Erythroblast (primary cell): Measurements from ENCODE around the gene EGFR.

Experiments
- DNase-seq, 2 experiments: peaks; one replicate each; lab custom pipeline; 2025; lab: John Stamatoyannopoulos, UW
- GATA1 ChIP-seq: IDR thresholded peaks from 2 replicates; pipeline ENCODE4 v1.6.1; 2011; ENCODE audit warnings: low read depth, mild to moderate bottlenecking, control low read depth, low read length, moderate library complexity
- POLR2A ChIP-seq: IDR thresholded peaks from 2 replicates; pipeline ENCODE4 v1.6.1; 2011; ENCODE audit warnings: mild to moderate bottlenecking, low read length

Gene EGFR

DNA sequence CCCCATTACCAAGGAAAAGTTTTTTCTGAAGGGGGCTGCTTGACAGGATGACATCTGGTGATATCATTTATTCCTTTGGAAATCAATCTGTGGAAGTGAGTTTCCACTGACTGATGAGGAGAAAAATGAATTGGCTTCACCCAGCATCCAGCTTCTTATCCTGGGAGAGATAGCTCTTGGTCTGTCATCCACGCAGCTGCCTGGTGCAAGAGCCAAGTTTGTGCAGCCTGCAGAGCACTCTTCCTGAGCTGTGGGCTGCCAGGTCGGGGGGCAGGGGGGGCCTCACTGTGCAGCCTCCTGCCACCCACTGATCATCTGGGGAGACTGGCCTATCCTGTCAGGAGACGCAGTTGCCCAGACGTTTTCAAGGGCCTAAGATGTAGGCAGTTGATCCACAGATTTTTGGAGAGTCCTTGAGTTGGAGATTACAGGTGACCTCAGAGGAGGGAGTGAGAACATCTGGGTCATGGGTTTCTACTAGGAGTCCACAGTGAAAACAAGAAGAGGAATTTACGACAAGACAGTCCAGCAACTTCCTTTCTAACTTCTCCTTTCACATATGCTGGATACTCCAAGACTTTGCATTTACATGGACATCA lies 75.4 kb downstream of the EGFR start:
- DNase-seq, result no peak
- TF ChIP-seq POLR2A (no peak), GATA1 (no peak)

GRCh38 chr7:55095672-55096071 lies 76.9 kb downstream of the EGFR start:
- no peak for DNase-seq

GRCh38 chr7:55096323-55096722 lies 77.5 kb downstream of the EGFR start:
- DNase-seq, result no peak
- TF ChIP-seq POLR2A, result no peak
- TF ChIP-seq GATA1, result no peak

More at GRCh38 chr7:55095672-55096071, 76.9 kb downstream of the EGFR start:
- no peak for TF ChIP-seq POLR2A
- TF ChIP-seq GATA1, result no peak

DNA sequence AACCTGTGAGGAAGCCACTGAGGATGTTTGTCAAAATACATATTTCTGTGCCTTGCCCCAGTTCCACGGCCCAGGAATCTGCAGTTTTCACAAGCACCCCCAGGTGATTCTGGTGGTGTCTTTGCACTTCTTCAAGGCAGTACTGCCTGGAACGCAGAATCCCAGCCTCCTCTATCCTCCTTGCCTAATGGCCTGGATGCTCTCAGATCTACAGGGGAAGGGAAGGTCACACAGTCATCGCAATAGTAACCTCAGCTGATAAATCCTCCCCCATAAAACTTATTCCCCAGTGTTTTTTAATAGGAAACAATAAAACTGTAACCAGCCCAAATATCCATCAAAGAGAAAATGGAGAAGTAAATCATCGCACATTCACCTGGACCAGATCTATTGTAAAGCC lies 78.3 kb downstream of the EGFR start:
- no peak for DNase-seq
- TF ChIP-seq POLR2A (no peak), GATA1 (no peak)

- TF ChIP-seq POLR2A (no peak), GATA1 (no peak)
- DNase-seq, result no peak
Measured at GRCh38 chr7:55099066-55099820, 80.4 kb downstream of the EGFR start.

GRCh38 chr7:55099821-55100543 lies 81.2 kb downstream of the EGFR start:
- TF ChIP-seq POLR2A, result no peak
- no peak for TF ChIP-seq GATA1
- no peak for DNase-seq

DNA sequence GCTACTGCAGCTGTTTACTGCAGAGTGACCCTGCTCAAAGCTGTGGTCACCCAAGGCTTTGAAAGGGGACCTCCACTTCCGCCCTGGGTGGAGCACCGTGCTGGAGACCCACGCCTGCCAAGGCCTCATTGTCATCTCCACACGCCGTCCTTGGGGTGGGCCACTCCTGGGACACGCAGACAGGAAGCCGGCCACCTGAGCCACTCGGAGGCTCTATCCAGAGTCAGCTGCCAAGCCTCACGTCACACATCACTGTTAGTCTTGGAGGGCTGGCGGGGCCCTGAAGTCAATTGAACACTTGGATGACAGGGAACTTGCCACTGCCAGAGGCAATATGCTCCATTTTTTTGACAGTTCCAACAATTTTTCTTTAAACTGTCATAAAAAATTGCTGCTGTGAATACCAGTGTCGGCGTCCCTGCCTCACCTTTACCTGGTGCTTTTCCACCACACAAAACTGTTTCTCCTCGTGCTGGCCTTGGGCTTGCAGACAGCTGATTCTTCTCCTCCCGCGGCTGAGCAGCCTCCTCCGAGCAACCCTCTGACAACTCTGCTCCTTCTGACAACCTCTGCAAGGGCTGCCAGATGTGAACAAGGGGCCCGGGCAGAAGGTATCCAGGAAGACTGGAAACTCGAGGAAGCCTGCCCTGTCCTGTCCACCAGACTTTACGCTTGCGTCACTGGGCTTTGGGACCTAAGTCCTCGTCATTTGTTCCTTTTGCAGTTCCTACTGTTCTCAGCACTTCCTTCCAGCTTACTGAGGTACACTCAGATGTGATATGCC lies 81.9 kb downstream of the EGFR start:
- TF ChIP-seq POLR2A, result no peak
- TF ChIP-seq GATA1, result no peak
- no peak for DNase-seq

DNA sequence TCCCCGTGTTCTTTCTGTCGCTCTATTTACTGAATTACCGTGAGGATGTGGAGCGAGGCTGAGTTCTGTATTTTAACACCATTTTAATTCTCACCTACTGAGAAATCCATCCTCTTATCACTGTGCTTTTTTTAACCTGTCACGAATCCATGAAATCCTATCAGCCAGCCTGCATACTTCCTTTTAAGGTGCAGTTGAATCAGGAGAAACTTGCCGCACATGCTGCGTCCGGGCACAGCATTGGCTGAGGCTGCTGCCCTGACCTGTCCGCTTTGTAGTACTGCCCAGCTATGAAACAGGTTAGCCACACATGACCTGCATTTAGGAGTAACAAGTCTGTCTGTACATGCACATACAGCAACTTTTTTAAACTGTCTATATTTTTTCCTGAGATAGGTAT lies 82.5 kb downstream of the EGFR start:
- TF ChIP-seq POLR2A (no peak), GATA1 (no peak)
- no peak for DNase-seq

DNA sequence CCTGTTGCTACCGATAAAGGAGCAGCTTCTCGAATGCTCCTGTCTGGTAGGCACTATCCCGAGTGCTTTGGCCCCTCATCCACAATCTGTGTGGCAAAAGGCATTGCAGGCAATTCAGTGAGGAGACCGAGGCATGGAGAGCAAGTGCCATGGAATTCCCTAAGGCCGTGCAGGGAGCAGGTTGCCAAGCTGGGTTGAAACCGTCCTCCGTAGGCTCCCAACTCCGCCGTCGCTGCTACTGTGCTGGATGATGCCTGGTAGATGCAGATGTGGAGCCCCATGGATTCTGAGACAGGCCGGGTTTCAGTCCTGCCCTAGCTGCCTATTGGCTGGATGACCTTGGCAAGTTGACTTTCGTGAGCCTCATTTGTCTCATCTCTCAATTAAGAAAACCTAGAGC lies 85.3 kb downstream of the EGFR start:
- DNase-seq, result no peak
- TF ChIP-seq POLR2A, result no peak
- no peak for TF ChIP-seq GATA1

DNA sequence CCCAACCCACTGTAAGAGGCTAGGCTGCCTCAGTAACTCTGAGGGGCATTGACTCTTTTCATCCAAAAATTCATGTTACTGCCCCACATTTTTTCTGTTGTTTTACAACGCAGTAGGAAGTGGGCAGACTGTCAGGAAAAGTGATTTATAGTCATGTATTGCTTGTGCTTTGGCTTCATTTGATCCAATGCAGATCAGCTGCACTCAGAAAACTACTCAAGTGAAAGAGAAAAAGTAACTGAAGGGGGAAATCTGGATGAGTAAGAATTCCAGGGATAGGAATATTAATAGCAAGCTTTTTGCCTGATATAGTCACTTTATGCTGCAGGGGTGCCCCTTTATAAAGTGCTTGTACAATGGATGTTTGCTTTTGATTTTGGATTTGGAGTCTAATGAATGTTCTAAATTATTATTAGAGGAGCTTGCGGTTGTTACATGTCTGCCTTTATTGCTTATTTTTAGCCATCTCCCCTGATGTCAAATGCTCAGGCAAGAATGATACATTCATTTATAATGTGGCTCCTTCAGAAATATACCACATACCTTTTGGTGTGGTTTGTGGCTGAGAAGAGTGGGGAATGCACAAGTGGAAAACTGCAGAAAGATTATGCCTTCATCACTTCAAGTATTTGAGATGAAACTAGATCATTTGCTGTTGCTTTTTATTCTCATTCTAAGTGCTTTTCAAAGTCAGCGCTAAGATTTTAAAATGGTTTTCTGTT lies 86.1 kb downstream of the EGFR start:
- TF ChIP-seq GATA1 (no peak), POLR2A (no peak)
- no peak for DNase-seq

- DNase-seq, result no peak
- TF ChIP-seq GATA1 (no peak), POLR2A (no peak)
Measured at GRCh38 chr7:55105952-55106351, 87.1 kb downstream of the EGFR start.

DNA sequence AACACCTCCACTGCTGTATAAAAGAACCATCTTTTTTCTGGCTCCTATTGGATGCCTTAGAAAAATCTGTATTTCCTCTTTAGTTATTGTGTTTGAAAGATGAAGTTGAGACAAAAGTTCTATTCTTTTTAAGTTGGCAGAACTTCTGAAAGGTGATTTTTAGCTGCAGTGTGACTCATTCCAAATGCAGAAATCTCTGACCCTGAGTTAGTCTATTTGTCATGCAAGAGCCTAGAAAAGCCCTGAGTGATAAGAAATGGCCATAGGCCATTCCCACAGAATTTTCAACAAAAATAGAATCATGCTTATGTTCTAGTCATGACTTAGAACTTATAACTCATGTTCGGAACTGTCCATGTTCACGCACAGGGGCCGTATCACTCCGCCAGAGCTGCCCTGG lies 89.1 kb downstream of the EGFR start:
- TF ChIP-seq GATA1 (no peak), POLR2A (no peak)
- DNase-seq, result no peak

GRCh38 chr7:55108401-55108800 lies 89.6 kb downstream of the EGFR start:
- no peak for DNase-seq
- TF ChIP-seq GATA1 (no peak), POLR2A (no peak)

- DNase-seq, result no peak
- TF ChIP-seq POLR2A (no peak), GATA1 (no peak)
Measured at GRCh38 chr7:55108818-55109217, 90.0 kb downstream of the EGFR start.
